ENCODE measurements around the gene VLDLR. TPM values are rescaled to one million over a fixed set of nuclear protein-coding genes. Genes with fewer than 3 reads are reported as not detected.
"Not testable (repeated sequence)": the region's sequence is repeated elsewhere in the genome, so short reads cannot be mapped to it uniquely, and the experiment has no call there.

Gene VLDLR
- total RNA-seq, 6 experiments from 2014 or later = 0.72 to 12.9 (median 3.5) TPM

GRCh38 chr9:2693056-2693455 lies 71.5 kb downstream of the VLDLR start:
- Histone ChIP-seq H3K27me3 (no peaks in the 10 kb centered on the region), H3K27ac (no peak overlapping the region), H3K9me3 (no peaks in the 10 kb centered on the region), H3K36me3 (no peaks in the 10 kb centered on the region), H3K4me1 (no peaks in the 10 kb centered on the region), H3K4me3 (no peak overlapping the region)
- WGBS (ENCODE audit: insufficient coverage, low coverage, low lambda C conversion rate, missing lambda C conversion rate) = 97% methylated on average over 3 of the region's 3 CpGs
- no peak for ATAC-seq
- no peak for DNase-seq
- intact Hi-C loops (cut with DNase I) = no loop called here
- TF ChIP-seq POLR2A (IDR thresholded peaks at IDR 0.05) (no peak), CTCF (IDR thresholded peaks at IDR 0.05) (no peak)

GRCh38 chr9:2697492-2697891 lies 75.9 kb downstream of the VLDLR start:
- TF ChIP-seq CTCF (IDR thresholded peaks at IDR 0.05) = no peak
- no peak for TF ChIP-seq POLR2A (IDR thresholded peaks at IDR 0.05)
- no peaks in the 10 kb centered on the region for H3K36me3 ChIP-seq
- WGBS (ENCODE audit: insufficient coverage, low coverage, low lambda C conversion rate, missing lambda C conversion rate) = 40% methylated on average over 2 of the region's 3 CpGs

GRCh38 chr9:2700398-2700797 lies 78.8 kb downstream of the VLDLR start:
- no peak for DNase-seq
- TF ChIP-seq POLR2A (IDR thresholded peaks at IDR 0.05) = no peak
- WGBS (ENCODE audit: insufficient coverage, low coverage, low lambda C conversion rate, missing lambda C conversion rate) = 69% methylated on average over 5 of the region's 6 CpGs
- no peak for ATAC-seq
- no peak overlapping the region for H3K27ac ChIP-seq
- H3K4me3 ChIP-seq = no peak overlapping the region
- H3K9me3 ChIP-seq = no peaks in the 10 kb centered on the region
- H3K27me3 ChIP-seq = no peaks in the 10 kb centered on the region
- intact Hi-C loops (cut with DNase I) = no loop called here
- H3K36me3 ChIP-seq = no peaks in the 10 kb centered on the region
- no peaks in the 10 kb centered on the region for H3K4me1 ChIP-seq

More at GRCh38 chr9:2697492-2697891, 75.9 kb downstream of the VLDLR start:
- intact Hi-C loops (cut with DNase I) = no loop called here
- H3K4me1 ChIP-seq = no peaks in the 10 kb centered on the region
- DNase-seq (no peak), ATAC-seq (no peak)
- H3K4me3 ChIP-seq = no peak overlapping the region
- H3K27ac ChIP-seq = no peak overlapping the region
- no peaks in the 10 kb centered on the region for H3K9me3 ChIP-seq
- no peaks in the 10 kb centered on the region for H3K27me3 ChIP-seq

GRCh38 chr9:2700909-2701550 lies 79.4 kb downstream of the VLDLR start:
- TF ChIP-seq CTCF (IDR thresholded peaks at IDR 0.05) = no peak
- TF ChIP-seq POLR2A (IDR thresholded peaks at IDR 0.05) = no peak
- H3K36me3 ChIP-seq = no peaks in the 10 kb centered on the region
- ATAC-seq (no peak), DNase-seq (no peak)
- H3K4me1 ChIP-seq = no peaks in the 10 kb centered on the region
- H3K27ac ChIP-seq = no peak overlapping the region
- no peaks in the 10 kb centered on the region for H3K9me3 ChIP-seq
- no peak overlapping the region for H3K4me3 ChIP-seq
- WGBS (ENCODE audit: insufficient coverage, low coverage, low lambda C conversion rate, missing lambda C conversion rate) = 83% methylated on average over 8 of the region's 10 CpGs
- intact Hi-C loops (cut with DNase I) = no loop called here
- H3K27me3 ChIP-seq = no peaks in the 10 kb centered on the region

- no peak overlapping the region for H3K27ac ChIP-seq
- H3K27me3 ChIP-seq = no peaks in the 10 kb centered on the region
- no peak for DNase-seq
- H3K9me3 ChIP-seq = no peaks in the 10 kb centered on the region
- H3K4me1 ChIP-seq = no peaks in the 10 kb centered on the region
- H3K4me3 ChIP-seq = no peak overlapping the region
- ATAC-seq = no peak
- no peaks in the 10 kb centered on the region for H3K36me3 ChIP-seq
- TF ChIP-seq POLR2A (IDR thresholded peaks at IDR 0.05) (no peak), CTCF (IDR thresholded peaks at IDR 0.05) (no peak)
- intact Hi-C loops (cut with DNase I) = no loop called here
These were observed 82.9 kb downstream of the VLDLR start for GRCh38 chr9:2704504-2704903.

- intact Hi-C loops (cut with DNase I); H3K9me3 ChIP-seq; DNase-seq; H3K36me3 ChIP-seq; H3K27me3 ChIP-seq; ATAC-seq; H3K4me3 ChIP-seq; H3K4me1 ChIP-seq; H3K27ac ChIP-seq: not testable (repeated sequence)
- WGBS (ENCODE audit: insufficient coverage, low coverage, low lambda C conversion rate, missing lambda C conversion rate) = 92% methylated on average over 3 of the region's 3 CpGs
These were observed 85.7 kb downstream of the VLDLR start for GRCh38 chr9:2707256-2707655.
